H9 (cell line): ENCODE data around the gene FAM229B. TPM values are rescaled to one million over a fixed set of nuclear protein-coding genes. Genes with fewer than 3 reads are reported as not detected.

Source experiments
- DNase-seq: peaks from one replicate; pipeline ENCODE4 v3.0.0-alpha.2; 2017
- H2AFZ ChIP-seq: one replicate; pipeline ENCODE4 v1.6.1; 2013; ENCODE audit warnings: mild to moderate bottlenecking, low read length, control low read depth, moderate library complexity
- H2AK5ac ChIP-seq: 2 replicates; pipeline ENCODE4 v1.6.1; 2013; ENCODE audit warnings: low read length, control low read depth, mixed read lengths; ENCODE audit not compliant: insufficient read length
- H2BK120ac ChIP-seq: one replicate; pipeline ENCODE4 v1.6.1; 2013; ENCODE audit warnings: low read depth, mild to moderate bottlenecking, low read length, control low read depth, inconsistent platforms; ENCODE audit not compliant: poor library complexity, severe bottlenecking
- H2BK12ac ChIP-seq: 2 replicates; pipeline ENCODE4 v1.6.1; 2013; ENCODE audit warnings: low read length, control low read depth, mixed read lengths, low read depth; ENCODE audit not compliant: insufficient read length
- H2BK15ac ChIP-seq: 2 replicates; pipeline ENCODE4 v1.6.1; 2013; ENCODE audit warnings: low read depth, low read length, control low read depth
- H2BK20ac ChIP-seq: one replicate; pipeline ENCODE4 v1.6.1; 2013; ENCODE audit warnings: low read depth, mild to moderate bottlenecking, low read length, control low read depth, inconsistent platforms; ENCODE audit not compliant: poor library complexity, severe bottlenecking
- H2BK5ac ChIP-seq: 2 replicates; pipeline ENCODE4 v1.6.1; 2013; ENCODE audit warnings: low read length, control low read depth, mixed read lengths; ENCODE audit not compliant: insufficient read length
- H3K14ac ChIP-seq: 2 replicates; pipeline ENCODE4 v1.6.1; 2013; ENCODE audit warnings: low read length, control low read depth; ENCODE audit not compliant: insufficient read depth
- H3K18ac ChIP-seq: 2 replicates; pipeline ENCODE4 v1.6.1; 2013; ENCODE audit warnings: low read depth, mild to moderate bottlenecking, mixed read lengths, low read length, control low read depth; ENCODE audit not compliant: insufficient read length
- H3K23ac ChIP-seq: 2 replicates; pipeline ENCODE4 v1.6.1; 2013; ENCODE audit warnings: low read length, control low read depth, mixed read lengths, low read depth; ENCODE audit not compliant: insufficient read length
- H3K23me2 ChIP-seq: 2 replicates; pipeline ENCODE4 v1.6.1; 2013; ENCODE audit warnings: low read depth, mild to moderate bottlenecking, mixed read lengths, low read length, control low read depth; ENCODE audit not compliant: insufficient read length, poor library complexity, severe bottlenecking
- H3K27ac ChIP-seq: 2 replicates; pipeline ENCODE4 v1.5.1; 2013; ENCODE audit warnings: low read length, control low read depth, mixed read lengths, low read depth; ENCODE audit not compliant: insufficient read length
- H3K27me3 ChIP-seq: 2 replicates; pipeline ENCODE4 v1.6.1; 2013; ENCODE audit warnings: low read length, control low read depth, inconsistent platforms; ENCODE audit not compliant: insufficient read depth
- H3K4ac ChIP-seq: 2 replicates; pipeline ENCODE4 v1.6.1; 2013; ENCODE audit warnings: low read depth, mild to moderate bottlenecking, control low read depth, inconsistent platforms, low read length, moderate library complexity
- H3K4me1 ChIP-seq: 2 replicates; pipeline ENCODE4 v1.6.1; 2013; ENCODE audit warnings: low read length, control low read depth, inconsistent platforms; ENCODE audit not compliant: insufficient read depth
- H3K4me2 ChIP-seq: 2 replicates; pipeline ENCODE4 v1.6.1; 2013; ENCODE audit warnings: low read length, control low read depth, mixed read lengths; ENCODE audit not compliant: insufficient read length, insufficient read depth
- H3K56ac ChIP-seq: 2 replicates; pipeline ENCODE4 v1.6.1; 2013; ENCODE audit warnings: low read depth, mild to moderate bottlenecking, mixed read lengths, low read length, control low read depth; ENCODE audit not compliant: insufficient read length
- H3K79me1 ChIP-seq: 2 replicates; pipeline ENCODE4 v1.6.1; 2013; ENCODE audit warnings: low read depth, mild to moderate bottlenecking, moderate library complexity, low read length, control low read depth, inconsistent platforms; ENCODE audit not compliant: insufficient read depth, poor library complexity, severe bottlenecking
- H3K79me2 ChIP-seq: 2 replicates; pipeline ENCODE4 v1.6.1; 2013; ENCODE audit warnings: low read length, control low read depth, inconsistent platforms; ENCODE audit not compliant: insufficient read depth
- H3K9ac ChIP-seq: 2 replicates; pipeline ENCODE4 v1.6.1; 2013; ENCODE audit warnings: low read length, control low read depth, mixed read lengths; ENCODE audit not compliant: insufficient read length; ENCODE audit errors: extremely low read depth
- H3K9me3 ChIP-seq: one replicate; pipeline ENCODE4 v1.6.1; 2013; ENCODE audit warnings: low read depth, low read length, inconsistent platforms; ENCODE audit not compliant: control insufficient read depth
- H3T11ph ChIP-seq: one replicate; pipeline ENCODE4 v1.6.1; 2013; ENCODE audit warnings: mild to moderate bottlenecking, low read length, control low read depth, inconsistent platforms
- H4K20me1 ChIP-seq: one replicate; pipeline ENCODE4 v1.6.1; 2013; ENCODE audit not compliant: control insufficient read depth, insufficient read length, insufficient read depth
- H4K5ac ChIP-seq: 2 replicates; pipeline ENCODE4 v1.6.1; 2013; ENCODE audit warnings: low read depth, mild to moderate bottlenecking, mixed read lengths, low read length, control low read depth; ENCODE audit not compliant: insufficient read length
- H4K8ac ChIP-seq: replicated peaks from 2 replicates; pipeline ENCODE4 v1.6.1; 2013; ENCODE audit warnings: low read length, control low read depth, mixed read lengths, low read depth; ENCODE audit not compliant: insufficient read length
- H4K91ac ChIP-seq: 2 replicates; pipeline ENCODE4 v1.6.1; 2013; ENCODE audit warnings: low read depth, mild to moderate bottlenecking, moderate library complexity, mixed read lengths, low read length, control low read depth; ENCODE audit not compliant: insufficient read length
- H3K27ac Mint-ChIP-seq, 3 experiments: 2 replicates in 2 of 3; 3 replicates in 1 of 3; pipeline ENCODE4 v1.8.0; 2020 to 2021; ENCODE audit warnings: mixed read lengths in 3 of 3, mild to moderate bottlenecking in 1 of 3, moderate library complexity in 1 of 3
- H3K27me3 Mint-ChIP-seq: 2 replicates; pipeline ENCODE4 v1.8.0; 2021; ENCODE audit warnings: low read depth, mild to moderate bottlenecking, moderate library complexity, mixed read lengths
- H3K36me3 Mint-ChIP-seq, 3 experiments: 2 replicates in 2 of 3; 3 replicates in 1 of 3; pipeline ENCODE4 v1.8.0; 2020 to 2021; ENCODE audit warnings: low read depth in 3 of 3, mixed read lengths in 3 of 3; ENCODE audit not compliant: insufficient read depth in 1 of 3
- H3K4me1 Mint-ChIP-seq, 2 experiments: 2 replicates each; pipeline ENCODE4 v1.8.0; 2020; ENCODE audit warnings: mixed read lengths in 2 of 2
- H3K4me3 Mint-ChIP-seq, 2 experiments: 2 replicates in 1 of 2; 3 replicates in 1 of 2; pipeline ENCODE4 v1.8.0; 2020 to 2021; ENCODE audit warnings: mild to moderate bottlenecking in 2 of 2, mixed read lengths in 2 of 2, moderate library complexity in 1 of 2
- H3K9me3 Mint-ChIP-seq, 2 experiments: 2 replicates in 1 of 2; 3 replicates in 1 of 2; pipeline ENCODE4 v1.8.0; 2020; ENCODE audit warnings: mild to moderate bottlenecking in 2 of 2, mixed read lengths in 2 of 2, moderate library complexity in 1 of 2
- CTCF ChIP-seq: fragments of 200-600 bp; sonication (generic); conservative IDR thresholded peaks from 3 replicates; pipeline ENCODE4 v1.8.0; 2021; ENCODE audit warnings: antibody characterized with exemption, mild to moderate bottlenecking
- WGBS: extraction: QIAGEN DNeasy Blood & Tissue Kit; methylation state at CpG from one replicate; pipeline ENCODE4 v1.1.7; 2013; ENCODE audit warnings: missing lambda C conversion rate, low lambda C conversion rate, mixed read lengths; ENCODE audit not compliant: insufficient read length; ENCODE audit errors: extremely low coverage; 5-methylcytosine and 5-hydroxymethylcytosine counted together
- total RNA-seq: library from RNA; stranded (reverse); gene quantifications from 2 replicates; pipeline ENCODE4 v1.2.1, GENCODE V29; 2021

The FAM229B gene
- total RNA-seq, 1 experiment from 2014 or later = 8.2 TPM

GRCh38 chr6:112139052-112139451, 51.7 kb downstream of the FAM229B start:
- Histone ChIP-seq H4K91ac (no peak overlapping the region), H3K4me2 (no peak overlapping the region), H3K14ac (no peak overlapping the region), H2BK120ac (no peak overlapping the region), H3K23me2 (no peaks in the 10 kb centered on the region), H2BK20ac (no peak overlapping the region), H4K20me1 (no peaks in the 10 kb centered on the region), H4K5ac (no peak overlapping the region), H3K18ac (no peak overlapping the region), H3K79me1 (no peaks in the 10 kb centered on the region), H3T11ph (no peak overlapping the region), H3K9ac (no peak overlapping the region), H3K4ac (no peak overlapping the region), H2AFZ (no peak overlapping the region), H2BK15ac (no peak overlapping the region), H3K27ac (no peak overlapping the region), H2BK5ac (no peak overlapping the region), H4K8ac (no peak overlapping the region), H3K56ac (no peak overlapping the region), H3K9me3 (no peaks in the 10 kb centered on the region), H2BK12ac (no peak overlapping the region), H3K79me2 (no peaks in the 10 kb centered on the region), H3K23ac (no peak overlapping the region), H3K27me3 (no peaks in the 10 kb centered on the region), H2AK5ac (no peak overlapping the region), H3K4me1 (no peaks in the 10 kb centered on the region)
- Mint-ChIP-seq H3K4me1 (0 out of 4 replicates have a peak, but pooled peaks cover 0 to 4% of the 10 kb centered on the region in 2 experiments), H3K9me3 (no peaks in the 10 kb centered on the region), H3K27ac (no peak overlapping the region), H3K4me3 (no peak overlapping the region), H3K36me3 (no peaks in the 10 kb centered on the region), H3K27me3 (no peaks in the 10 kb centered on the region; the same call in 1 of the 2 replicates)
- no peak for TF ChIP-seq CTCF
- DNase-seq = no peak
- WGBS = no CpG with 5 or more reads among the region's 8 CpGs
